Hepatocyte (in vitro differentiated cells): ENCODE data around the gene PRR5. TPM values are rescaled to one million over a fixed set of nuclear protein-coding genes. Genes with fewer than 3 reads are reported as not detected.
"Not testable (repeated sequence)": the region's sequence is repeated elsewhere in the genome, so short reads cannot be mapped to it uniquely, and the experiment has no call there.

Source experiments
- DNase-seq: peaks from one replicate; pipeline ENCODE4 v3.0.0-alpha.2; 2016; ENCODE audit warnings: low spot score
- H2AFZ ChIP-seq: fragments of 200-600 bp; sonication (generic); 2 replicates; pipeline ENCODE4 v1.6.0; 2016; ENCODE audit warnings: antibody characterized with exemption, mild to moderate bottlenecking
- H3K27ac ChIP-seq: fragments of 200-600 bp; sonication (generic); 2 replicates; pipeline ENCODE4 v1.5.1; 2016; ENCODE audit warnings: mild to moderate bottlenecking
- H3K27me3 ChIP-seq: fragments of 200-600 bp; sonication (generic); 2 replicates; pipeline ENCODE4 v1.6.1; 2016
- H3K36me3 ChIP-seq: fragments of 200-600 bp; sonication (generic); replicated peaks from 2 replicates; pipeline ENCODE4 v1.5.1; 2016; ENCODE audit warnings: low read depth; ENCODE audit not compliant: insufficient read depth
- H3K4me1 ChIP-seq: fragments of 200-600 bp; sonication (generic); 2 replicates; pipeline ENCODE4 v1.5.1; 2016; ENCODE audit warnings: mild to moderate bottlenecking, moderate library complexity; ENCODE audit not compliant: insufficient read depth
- H3K4me2 ChIP-seq: fragments of 200-600 bp; sonication (generic); 2 replicates; pipeline ENCODE4 v1.6.0; 2016
- H3K4me3 ChIP-seq: fragments of 200-600 bp; sonication (generic); 2 replicates; pipeline ENCODE4 v1.5.1; 2016; ENCODE audit warnings: mild to moderate bottlenecking
- H3K79me2 ChIP-seq: fragments of 200-600 bp; sonication (generic); 2 replicates; pipeline ENCODE4 v1.6.0; 2017; ENCODE audit warnings: mild to moderate bottlenecking
- H3K9me2 ChIP-seq: fragments of 200-600 bp; sonication (generic); replicated peaks from 2 replicates; pipeline ENCODE4 v1.6.0; 2017; ENCODE audit warnings: mild to moderate bottlenecking; ENCODE audit not compliant: insufficient read depth
- H3K9me3 ChIP-seq: fragments of 200-600 bp; sonication (generic); 2 replicates; pipeline ENCODE4 v1.5.1; 2016; ENCODE audit warnings: low read depth, mild to moderate bottlenecking
- H4K20me1 ChIP-seq: fragments of 200-600 bp; sonication (generic); 2 replicates; pipeline ENCODE4 v1.6.0; 2016; ENCODE audit warnings: mild to moderate bottlenecking; ENCODE audit not compliant: insufficient read depth, poor library complexity, severe bottlenecking
- EZH2 ChIP-seq: fragments of 200-600 bp; sonication (generic); IDR thresholded peaks from 2 replicates; pipeline ENCODE4 v1.6.1; 2016; ENCODE audit warnings: antibody characterized with exemption, mild to moderate bottlenecking, borderline replicate concordance
- EZH2phosphoT487 ChIP-seq: fragments of 200-600 bp; sonication (generic); IDR thresholded peaks from one replicate; pipeline ENCODE4 v1.6.1; 2018; ENCODE audit warnings: antibody characterized with exemption, mild to moderate bottlenecking, low read depth, moderate library complexity; ENCODE audit not compliant: unreplicated experiment, severe bottlenecking
- WGBS: methylation state at CpG from one replicate; pipeline ENCODE4 v1.1.6; 2016; ENCODE audit warnings: low lambda C conversion rate; ENCODE audit errors: missing lambda C conversion rate; 5-methylcytosine and 5-hydroxymethylcytosine counted together
- polyA plus RNA-seq: library from polyadenylated mRNA; unstranded; fragments of >200 nt; fragmentation: Nextera tagmentation; extraction: Ambion mirVana; gene quantifications from 2 replicates; pipeline ENCODE4 v1.2.1, GENCODE V29; 2016
- total RNA-seq: library from RNA; depleted of rRNA; stranded (reverse); fragments of >200 nt; gene quantifications from 2 replicates; pipeline ENCODE4 v1.2.3, GENCODE V29; 2014
- TF ChIP-seq, protein P1 (sequence below): fragments of 200-600 bp; sonication (generic); IDR thresholded peaks from 2 replicates; pipeline ENCODE4 v1.5.1; 2016; ENCODE audit warnings: antibody characterized with exemption, mild to moderate bottlenecking; ENCODE audit not compliant: poor library complexity

Gene PRR5
- total and polyA plus RNA-seq, 2 experiments from 2014 or later: 44.2 to 84.9 TPM

DNA sequence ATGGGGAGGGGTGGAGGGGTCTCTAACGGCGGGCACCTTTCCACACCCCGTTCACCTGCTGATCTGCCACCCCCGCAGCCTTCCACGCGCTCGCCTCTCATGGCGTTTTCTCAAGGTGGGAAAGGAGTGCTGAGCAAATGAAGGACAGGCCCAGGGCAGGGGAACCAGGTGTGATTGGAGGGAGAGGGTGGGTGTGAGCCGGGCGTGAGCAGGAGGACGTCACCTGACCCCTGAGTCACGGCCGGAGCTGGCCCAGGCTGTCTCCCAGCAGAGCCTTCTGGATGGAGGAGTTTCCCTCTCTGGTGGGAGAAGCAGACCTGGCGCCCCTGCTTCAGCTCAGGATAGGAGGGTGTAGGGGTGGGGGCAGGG is 36.3 kb downstream of the PRR5 start:
- no peak for TF ChIP-seq EZH2
- peaks cover 34% of the 10 kb centered on the region for H3K4me1 ChIP-seq
- H3K27ac ChIP-seq: peak overlapping the region; percentile 91
- no peaks in the 10 kb centered on the region for H3K9me3 ChIP-seq
- H3K9me2 ChIP-seq: no peaks in the 10 kb centered on the region
- H3K27me3 ChIP-seq: no peaks in the 10 kb centered on the region
- no peak overlapping the region for H2AFZ ChIP-seq
- no peaks in the 10 kb centered on the region for H3K79me2 ChIP-seq
- H3K4me3 ChIP-seq: no peak overlapping the region
- no peaks in the 10 kb centered on the region for H3K36me3 ChIP-seq
- 51% methylated on average over 13 of the region's 14 CpGs for WGBS
- DNase-seq: peak; percentile 90
- no peaks in the 10 kb centered on the region for H4K20me1 ChIP-seq
- peak overlapping the region; percentile 52 for H3K4me2 ChIP-seq

DNA sequence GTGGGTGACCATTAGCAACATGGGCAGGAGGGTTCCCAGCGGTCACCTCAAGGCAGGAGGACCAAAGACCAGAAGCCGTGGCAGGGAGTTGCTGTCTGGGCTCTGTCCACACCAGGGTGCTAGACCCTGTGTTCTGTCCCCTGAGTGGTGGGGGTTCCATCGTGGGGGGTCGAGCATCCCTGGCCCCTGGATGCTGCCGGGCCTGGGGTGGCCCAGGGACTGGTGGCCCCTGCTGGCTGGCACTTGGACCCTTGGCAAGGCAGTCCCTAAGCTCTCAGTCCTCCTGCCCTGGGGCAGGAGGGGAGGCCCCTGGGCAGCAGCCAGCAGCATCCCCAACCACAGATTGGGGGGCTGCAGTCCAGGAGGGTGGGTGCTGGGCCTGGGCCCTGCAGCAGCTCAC is 37.0 kb downstream of the PRR5 start:
- peaks cover 39% of the 10 kb centered on the region for H3K4me1 ChIP-seq
- 90% methylated on average over 5 of the region's 5 CpGs for WGBS
- no peak for DNase-seq

DNA sequence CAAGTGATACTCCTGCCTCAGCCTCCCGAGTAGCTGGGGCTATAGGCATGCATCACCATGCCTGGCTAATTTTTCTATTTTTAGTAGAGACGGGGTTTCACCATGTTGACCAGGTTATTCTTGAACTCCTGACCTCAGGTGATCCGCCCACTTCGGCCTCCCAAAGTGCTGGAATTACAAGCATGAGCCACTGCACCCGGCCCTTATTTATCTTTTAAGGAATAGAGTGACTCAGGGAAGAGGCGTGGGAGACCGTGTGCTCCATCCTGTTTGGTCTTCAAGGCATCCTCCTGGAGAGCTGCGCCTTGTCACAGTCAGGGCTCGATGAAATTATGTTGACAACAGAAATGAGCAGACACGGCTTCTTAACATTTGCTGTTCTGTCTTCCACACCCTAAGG is 37.7 kb downstream of the PRR5 start:
- 37% methylated on average over 9 of the region's 10 CpGs for WGBS
- not testable (repeated sequence) for H3K9me3 ChIP-seq

More for the DNA sequence above, 37.0 kb downstream of the PRR5 start:
- Histone ChIP-seq H3K4me2 (no peak overlapping the region), H3K36me3 (no peaks in the 10 kb centered on the region), H3K9me2 (no peaks in the 10 kb centered on the region), H3K9me3 (no peaks in the 10 kb centered on the region), H3K27me3 (no peaks in the 10 kb centered on the region), H4K20me1 (no peaks in the 10 kb centered on the region), H2AFZ (no peak overlapping the region), H3K79me2 (no peaks in the 10 kb centered on the region), H3K27ac (peak overlapping the region; percentile 91), H3K4me3 (no peak overlapping the region)
- no peak for TF ChIP-seq EZH2
- no peak for TF ChIP-seq EZH2phosphoT487
- TF ChIP-seq, protein P1, sequence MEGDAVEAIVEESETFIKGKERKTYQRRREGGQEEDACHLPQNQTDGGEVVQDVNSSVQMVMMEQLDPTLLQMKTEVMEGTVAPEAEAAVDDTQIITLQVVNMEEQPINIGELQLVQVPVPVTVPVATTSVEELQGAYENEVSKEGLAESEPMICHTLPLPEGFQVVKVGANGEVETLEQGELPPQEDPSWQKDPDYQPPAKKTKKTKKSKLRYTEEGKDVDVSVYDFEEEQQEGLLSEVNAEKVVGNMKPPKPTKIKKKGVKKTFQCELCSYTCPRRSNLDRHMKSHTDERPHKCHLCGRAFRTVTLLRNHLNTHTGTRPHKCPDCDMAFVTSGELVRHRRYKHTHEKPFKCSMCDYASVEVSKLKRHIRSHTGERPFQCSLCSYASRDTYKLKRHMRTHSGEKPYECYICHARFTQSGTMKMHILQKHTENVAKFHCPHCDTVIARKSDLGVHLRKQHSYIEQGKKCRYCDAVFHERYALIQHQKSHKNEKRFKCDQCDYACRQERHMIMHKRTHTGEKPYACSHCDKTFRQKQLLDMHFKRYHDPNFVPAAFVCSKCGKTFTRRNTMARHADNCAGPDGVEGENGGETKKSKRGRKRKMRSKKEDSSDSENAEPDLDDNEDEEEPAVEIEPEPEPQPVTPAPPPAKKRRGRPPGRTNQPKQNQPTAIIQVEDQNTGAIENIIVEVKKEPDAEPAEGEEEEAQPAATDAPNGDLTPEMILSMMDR: no peak

DNA sequence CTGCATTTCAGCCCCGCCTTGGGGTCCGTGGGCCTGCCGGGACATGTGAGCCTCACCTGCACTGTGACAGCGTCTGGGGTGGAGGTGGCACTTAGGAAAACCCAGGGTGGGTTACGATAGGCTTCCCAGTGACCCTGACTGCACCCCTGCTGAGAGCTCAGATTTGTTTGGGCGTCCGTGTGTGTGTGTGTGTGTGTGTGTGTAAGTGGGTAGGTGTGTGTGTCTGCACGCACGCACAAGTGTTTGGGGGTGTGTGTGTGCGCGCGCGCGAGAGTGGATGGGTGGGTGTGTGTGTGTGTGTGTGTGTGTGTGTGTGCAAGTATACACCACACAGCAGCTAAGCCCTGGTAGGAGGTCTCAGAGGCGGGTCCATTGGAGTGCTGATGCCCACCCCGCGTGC is 38.3 kb downstream of the PRR5 start:
- 81% methylated on average over 17 of the region's 17 CpGs for WGBS
- H3K4me1 ChIP-seq: peaks cover 41% of the 10 kb centered on the region
- no peaks in the 10 kb centered on the region for H3K27me3 ChIP-seq

More for the DNA sequence above, 37.7 kb downstream of the PRR5 start:
- Histone ChIP-seq H3K4me1 (peaks cover 39% of the 10 kb centered on the region), H3K27ac (peak overlapping the region; percentile 91)
- H3K4me2 ChIP-seq, H3K36me3 ChIP-seq, H4K20me1 ChIP-seq, H3K9me2 ChIP-seq, H3K4me3 ChIP-seq, H3K27me3 ChIP-seq, H2AFZ ChIP-seq, H3K79me2 ChIP-seq: not testable (repeated sequence)
- peak; percentile 62 for DNase-seq

More for the DNA sequence above, 38.3 kb downstream of the PRR5 start:
- no peaks in the 10 kb centered on the region for H3K9me2 ChIP-seq
- no peak overlapping the region for H3K4me3 ChIP-seq
- DNase-seq: no peak
- no peak overlapping the region for H2AFZ ChIP-seq
- no peaks in the 10 kb centered on the region for H3K79me2 ChIP-seq
- no peaks in the 10 kb centered on the region for H4K20me1 ChIP-seq
- H3K36me3 ChIP-seq: no peaks in the 10 kb centered on the region
- TF ChIP-seq EZH2phosphoT487 (no peak), EZH2 (no peak)
- TF ChIP-seq, protein P1: no peak
- H3K4me2 ChIP-seq: no peak overlapping the region
- no peaks in the 10 kb centered on the region for H3K9me3 ChIP-seq
- H3K27ac ChIP-seq: peak overlapping the region; percentile 91
